Liver (tissue), 9 donors: Measurements from ENCODE around the gene RAB11FIP3. TPM values are rescaled to one million over a fixed set of nuclear protein-coding genes. Genes with fewer than 3 reads are reported as not detected.

Experiments
- DNase-seq: peaks from one replicate; pipeline ENCODE4 v3.0.0-alpha.2; 2017; ENCODE audit warnings: low spot score
- H3K27ac ChIP-seq, 2 donors: one replicate each; pipeline ENCODE4 v1.7.0; 2013; ENCODE audit warnings: inconsistent platforms in 2 of 2, low read length in 2 of 2, control low read depth in 1 of 2, low read depth in 1 of 2, mild to moderate bottlenecking in 1 of 2
- H3K27me3 ChIP-seq, 4 donors: one replicate each; pipeline versions ENCODE4 v1.6.1 to v1.7.0; 2013; ENCODE audit warnings: low read length in 3 of 4, inconsistent platforms in 1 of 4, mild to moderate bottlenecking in 1 of 4, moderate library complexity in 1 of 4; ENCODE audit not compliant: control insufficient read depth in 4 of 4, insufficient read depth in 4 of 4
- H3K36me3 ChIP-seq, 4 donors: one replicate each; pipeline versions ENCODE4 v1.6.1 to v1.7.0; 2013; ENCODE audit warnings: low read length in 3 of 4, mild to moderate bottlenecking in 3 of 4, low read depth in 1 of 4, moderate library complexity in 1 of 4; ENCODE audit not compliant: control insufficient read depth in 4 of 4, insufficient read depth in 3 of 4
- H3K4me1 ChIP-seq, 4 donors: one replicate each; pipeline versions ENCODE4 v1.6.1 to v1.7.0; 2013; ENCODE audit warnings: low read length in 3 of 4, mild to moderate bottlenecking in 3 of 4, moderate library complexity in 1 of 4; ENCODE audit not compliant: control insufficient read depth in 4 of 4, insufficient read depth in 4 of 4
- H3K4me3 ChIP-seq, 3 donors: one replicate each; pipeline versions ENCODE4 v1.6.1 to v1.7.0; 2013; ENCODE audit warnings: low read length in 3 of 3, control low read depth in 1 of 3, low read depth in 1 of 3, mild to moderate bottlenecking in 1 of 3
- H3K9ac ChIP-seq, 2 donors: one replicate each; pipeline ENCODE4 v1.7.0; 2013; ENCODE audit warnings: low read length in 2 of 2, mild to moderate bottlenecking in 2 of 2, moderate library complexity in 2 of 2, control low read depth in 1 of 2, low read depth in 1 of 2
- H3K9me3 ChIP-seq, 4 donors: one replicate each; pipeline versions ENCODE4 v1.6.1 to v1.7.0; 2013; ENCODE audit warnings: low read length in 3 of 4; ENCODE audit not compliant: control insufficient read depth in 4 of 4
- EGR1 ChIP-seq, 2 donors: IDR thresholded peaks; 2 replicates each; pipeline ENCODE4 v1.6.1; 2016 to 2018; ENCODE audit warnings: antibody characterized with exemption in 2 of 2, low read depth in 2 of 2
- FOXA1 ChIP-seq: IDR thresholded peaks from 2 replicates; pipeline ENCODE4 v1.6.1; 2016; ENCODE audit warnings: antibody characterized with exemption
- GABPA ChIP-seq, 2 donors: IDR thresholded peaks in 1 of 2; conservative IDR thresholded peaks in 1 of 2; 2 replicates each; pipeline ENCODE4 v1.6.1; 2016; ENCODE audit warnings: antibody characterized with exemption in 2 of 2, mild to moderate bottlenecking in 1 of 2, moderate library complexity in 1 of 2
- HNF4A ChIP-seq, 2 donors: conservative IDR thresholded peaks; 2 replicates each; pipeline ENCODE4 v1.6.1; 2016; ENCODE audit warnings: antibody characterized with exemption in 2 of 2, mild to moderate bottlenecking in 2 of 2
- HNF4G ChIP-seq: IDR thresholded peaks from 2 replicates; pipeline ENCODE4 v1.6.1; 2016; ENCODE audit warnings: antibody characterized with exemption
- NR2F2 ChIP-seq: IDR thresholded peaks from 2 replicates; pipeline ENCODE4 v1.6.1; 2016; ENCODE audit warnings: antibody characterized with exemption
- REST ChIP-seq: IDR thresholded peaks from 2 replicates; pipeline ENCODE4 v1.6.1; 2016; ENCODE audit warnings: antibody characterized with exemption, mild to moderate bottlenecking
- RXRA ChIP-seq, 2 donors: IDR thresholded peaks; 2 replicates each; pipeline ENCODE4 v1.6.1; 2017 to 2018; ENCODE audit warnings: antibody characterized with exemption in 2 of 2, mild to moderate bottlenecking in 1 of 2
- ZBTB33 ChIP-seq: IDR thresholded peaks from 2 replicates; pipeline ENCODE4 v1.6.1; 2016; ENCODE audit warnings: antibody characterized with exemption
- WGBS: extraction: QIAGEN DNeasy Blood & Tissue Kit; methylation state at CpG from one replicate; pipeline ENCODE4 v1.1.7; 2013; 5-methylcytosine and 5-hydroxymethylcytosine counted together
- polyA plus RNA-seq, 2 donors: library from polyadenylated mRNA; stranded (reverse) in 1 of 2; unstranded in 1 of 2; fragments of 200-250 nt in 1 of 2; fragments of >200 nt in 1 of 2; fragmentation: Nextera tagmentation in 1 of 2; extraction: Ambion mirVana in 1 of 2; gene quantifications; one replicate each; pipeline versions ENCODE4 v1.2.1 to v1.2.3, GENCODE V29; 2013 to 2015
- total RNA-seq, 2 donors: library from RNA; depleted of rRNA; stranded (reverse); fragments of >200 nt; gene quantifications; one replicate each; pipeline ENCODE4 v1.2.3, GENCODE V29; 2014
- TF ChIP-seq, protein P1 (sequence below): fragments of 150-350 bp; IDR thresholded peaks from 2 replicates; pipeline ENCODE4 v1.5.1; 2017; ENCODE audit warnings: improper control_type of control experiment, low read depth, low read length; ENCODE audit not compliant: missing input control
- TF ChIP-seq, protein P2 (sequence below): IDR thresholded peaks from 2 replicates; pipeline ENCODE4 v1.6.1; 2016; ENCODE audit warnings: antibody characterized with exemption
- donor health status: healthy.
- donor health status: healthy.
- donor health status: healthy.
- donor health status: healthy.
- donor health status: healthy.

RAB11FIP3 gene
- total and polyA plus RNA-seq, 4 donors: 3.5 to 29.4 (median 15.7) TPM

- Histone ChIP-seq H3K4me3 (peak overlapping the region in 1 of 3 donors; percentile 9), H3K36me3 (no peaks in the 10 kb centered on the region), H3K4me1 (peaks cover 5 to 29% (median 10%) of the 10 kb centered on the region in 4 donors), H3K27ac (no peak overlapping the region), H3K9ac (no peak overlapping the region), H3K27me3 (peaks cover 0 to 2% (median 0%) of the 10 kb centered on the region in 4 donors), H3K9me3 (no peaks in the 10 kb centered on the region)
- WGBS: 50% methylated on average over 35 of the region's 35 CpGs
- TF ChIP-seq HNF4G (no peak), RXRA (IDR thresholded peaks at IDR 0.05) (no peak), EGR1 (IDR thresholded peaks at IDR 0.05; ENCODE audit: low read depth in 2 of 2) (no peak), FOXA1 (no peak), GABPA (IDR thresholded peaks at IDR 0.05 in 1 of 2, conservative IDR thresholded peaks at IDR 0.05 in 1 of 2) (no peak), HNF4A (conservative IDR thresholded peaks at IDR 0.05) (no peak), REST (no peak), NR2F2 (no peak), ZBTB33 (no peak)
- TF ChIP-seq, protein P1, sequence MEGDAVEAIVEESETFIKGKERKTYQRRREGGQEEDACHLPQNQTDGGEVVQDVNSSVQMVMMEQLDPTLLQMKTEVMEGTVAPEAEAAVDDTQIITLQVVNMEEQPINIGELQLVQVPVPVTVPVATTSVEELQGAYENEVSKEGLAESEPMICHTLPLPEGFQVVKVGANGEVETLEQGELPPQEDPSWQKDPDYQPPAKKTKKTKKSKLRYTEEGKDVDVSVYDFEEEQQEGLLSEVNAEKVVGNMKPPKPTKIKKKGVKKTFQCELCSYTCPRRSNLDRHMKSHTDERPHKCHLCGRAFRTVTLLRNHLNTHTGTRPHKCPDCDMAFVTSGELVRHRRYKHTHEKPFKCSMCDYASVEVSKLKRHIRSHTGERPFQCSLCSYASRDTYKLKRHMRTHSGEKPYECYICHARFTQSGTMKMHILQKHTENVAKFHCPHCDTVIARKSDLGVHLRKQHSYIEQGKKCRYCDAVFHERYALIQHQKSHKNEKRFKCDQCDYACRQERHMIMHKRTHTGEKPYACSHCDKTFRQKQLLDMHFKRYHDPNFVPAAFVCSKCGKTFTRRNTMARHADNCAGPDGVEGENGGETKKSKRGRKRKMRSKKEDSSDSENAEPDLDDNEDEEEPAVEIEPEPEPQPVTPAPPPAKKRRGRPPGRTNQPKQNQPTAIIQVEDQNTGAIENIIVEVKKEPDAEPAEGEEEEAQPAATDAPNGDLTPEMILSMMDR: no peak
- TF ChIP-seq, protein P2, sequence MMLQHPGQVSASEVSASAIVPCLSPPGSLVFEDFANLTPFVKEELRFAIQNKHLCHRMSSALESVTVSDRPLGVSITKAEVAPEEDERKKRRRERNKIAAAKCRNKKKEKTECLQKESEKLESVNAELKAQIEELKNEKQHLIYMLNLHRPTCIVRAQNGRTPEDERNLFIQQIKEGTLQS: no peak
- DNase-seq: no peak
These were observed 140.2 kb downstream of the RAB11FIP3 start for GRCh38 chr16:565419-566330.
